DLD1 (cell line): ENCODE results near the gene SELENOM.
"Not testable (repeated sequence)": the region's sequence is repeated elsewhere in the genome, so short reads cannot be mapped to it uniquely, and the experiment has no call there.

Experiments
- in situ Hi-C: cut with HindIII; loops from 2 replicates; pipeline ENCODE4 v1.10.0; 2017; ENCODE audit warnings: low sequenced_read_pairs

Gene SELENOM

GRCh38 chr22:31106731-31107177, 614 bp downstream of the SELENOM start:
- in situ Hi-C loops, result no loop called here

GRCh38 chr22:31106001-31106571, 1.3 kb downstream of the SELENOM start:
- in situ Hi-C loops, result no loop called here

GRCh38 chr22:31105282-31105929, 2.0 kb downstream of the SELENOM start:
- in situ Hi-C loops, result no loop called here

- in situ Hi-C loops, result no loop called here
Measured at GRCh38 chr22:31104869-31105268, 2.5 kb downstream of the SELENOM start.

- in situ Hi-C loops, result no loop called here
Measured at GRCh38 chr22:31103899-31104694, 3.3 kb downstream of the SELENOM start.

- in situ Hi-C loops, result no loop called here
Measured at GRCh38 chr22:31103111-31103510, 4.3 kb downstream of the SELENOM start.

- in situ Hi-C loops, result no loop called here
Measured at GRCh38 chr22:31102441-31103081, 4.8 kb downstream of the SELENOM start.

GRCh38 chr22:31100762-31101525, 6.4 kb downstream of the SELENOM start:
- in situ Hi-C loops, result no loop called here

- in situ Hi-C loops, result no loop called here
Measured at GRCh38 chr22:31099841-31100761, 7.3 kb downstream of the SELENOM start.

GRCh38 chr22:31099386-31099785, 8.0 kb downstream of the SELENOM start:
- in situ Hi-C loops, result no loop called here

- in situ Hi-C loops, result no loop called here
Measured at GRCh38 chr22:31098632-31099110, 8.7 kb downstream of the SELENOM start.

GRCh38 chr22:31097941-31098631, 9.3 kb downstream of the SELENOM start:
- in situ Hi-C loops, result no loop called here

GRCh38 chr22:31097539-31097938, 9.8 kb downstream of the SELENOM start:
- in situ Hi-C loops, result not testable (repeated sequence)

- in situ Hi-C loops, result no loop called here
Measured at GRCh38 chr22:31096657-31097279, 10.6 kb downstream of the SELENOM start.

- in situ Hi-C loops, result no loop called here
Measured at GRCh38 chr22:31095637-31096249, 11.6 kb downstream of the SELENOM start.

GRCh38 chr22:31094741-31095140, 12.6 kb downstream of the SELENOM start:
- in situ Hi-C loops, result no loop called here

- in situ Hi-C loops, result no loop called here
Measured at GRCh38 chr22:31094021-31094551, 13.3 kb downstream of the SELENOM start.
